Activated gamma-delta T cell treated with anti-CD3 and anti-CD28 coated beads, Interleukin-2, amount 50 U/mL, for 16 hours (primary cell): ENCODE measurements around the gene MRTFB.
"Not testable (repeated sequence)": the region's sequence is repeated elsewhere in the genome, so short reads cannot be mapped to it uniquely, and the experiment has no call there.

Experiments used
- DNase-seq: peaks from one replicate; pipeline ENCODE4 v3.0.0-alpha.2; 2020; ENCODE audit warnings: low read depth

Gene MRTFB

DNA sequence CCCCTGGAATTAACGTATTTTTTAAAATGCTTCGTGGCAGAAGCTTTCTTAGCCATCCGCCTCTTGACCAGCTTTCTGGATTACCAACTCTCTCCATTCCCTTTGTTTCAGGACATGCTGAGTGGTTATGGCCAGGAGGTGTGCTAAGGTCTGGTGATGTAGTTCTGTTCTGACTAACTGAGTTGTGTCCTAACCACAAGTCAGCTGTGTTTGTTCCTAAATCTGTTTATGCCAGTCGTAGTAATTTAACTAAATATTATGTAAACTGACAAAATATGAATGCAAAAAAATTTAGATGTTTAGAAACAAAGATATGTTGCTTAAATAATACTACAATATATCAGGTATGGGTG lies 61.6 kb downstream of the MRTFB start:
- no peak for DNase-seq

GRCh38 chr16:14133907-14134306 lies 62.8 kb downstream of the MRTFB start:
- no peak for DNase-seq

GRCh38 chr16:14135704-14136103 lies 64.6 kb downstream of the MRTFB start:
- DNase-seq, result no peak

DNA sequence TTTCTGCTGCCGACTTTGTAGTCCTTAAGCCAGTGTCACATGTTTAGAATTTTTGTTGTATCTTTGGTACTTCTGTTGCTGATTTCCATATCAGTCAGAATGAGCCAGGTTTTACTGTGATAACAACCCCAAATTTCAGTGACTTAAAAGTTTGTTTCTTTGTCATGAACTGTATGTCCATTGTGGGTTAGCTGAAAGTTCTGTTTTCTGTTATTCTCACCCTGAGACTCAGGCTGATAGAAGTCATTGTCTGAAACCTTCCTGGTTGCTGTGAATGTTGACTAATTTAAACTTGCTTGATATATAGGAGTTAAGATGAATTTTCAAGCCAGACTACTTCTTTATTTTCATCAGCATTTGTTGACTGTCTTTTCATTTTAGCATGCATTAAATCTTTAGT lies 68.8 kb downstream of the MRTFB start:
- no peak for DNase-seq

DNA sequence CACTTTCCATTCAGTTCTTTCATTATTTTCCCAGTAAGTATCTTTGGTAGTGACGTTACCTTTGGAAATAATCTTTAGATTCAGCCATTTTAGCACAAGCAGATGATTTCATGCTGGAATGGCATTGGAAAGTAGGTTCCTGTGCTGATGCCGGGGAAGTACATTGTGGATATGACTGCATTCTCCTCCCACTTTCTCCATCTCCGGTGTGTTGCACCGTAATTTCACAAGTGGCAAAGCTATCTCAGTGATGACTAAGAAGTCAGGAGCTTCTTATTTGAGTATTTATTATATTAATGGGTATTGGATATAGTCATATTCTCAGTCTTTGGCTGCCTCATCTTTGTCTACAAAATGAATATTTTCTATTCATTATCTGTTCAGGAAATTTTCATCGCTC lies 69.8 kb downstream of the MRTFB start:
- no peak for DNase-seq

DNA sequence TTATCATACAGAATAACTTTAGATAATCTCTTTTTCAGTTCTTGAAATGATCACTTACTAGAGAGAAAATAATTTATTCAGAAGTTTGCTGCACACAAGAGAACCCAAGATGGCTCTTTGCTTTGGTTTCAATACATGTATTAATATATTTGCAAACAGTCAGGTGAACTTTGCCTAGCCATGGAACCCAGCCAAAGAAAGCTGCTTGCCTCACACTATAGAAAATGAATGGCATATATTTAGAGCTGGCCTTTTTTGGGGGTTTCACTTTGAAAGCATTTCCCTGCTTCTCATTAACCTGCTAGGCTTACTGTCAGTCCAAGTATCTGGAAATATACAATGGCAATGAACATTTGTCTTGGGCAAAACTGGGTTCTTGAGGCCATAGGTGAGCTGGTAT lies 75.3 kb downstream of the MRTFB start:
- no peak for DNase-seq

- no peak for DNase-seq
Measured at GRCh38 chr16:14148016-14148415, 76.9 kb downstream of the MRTFB start.

DNA sequence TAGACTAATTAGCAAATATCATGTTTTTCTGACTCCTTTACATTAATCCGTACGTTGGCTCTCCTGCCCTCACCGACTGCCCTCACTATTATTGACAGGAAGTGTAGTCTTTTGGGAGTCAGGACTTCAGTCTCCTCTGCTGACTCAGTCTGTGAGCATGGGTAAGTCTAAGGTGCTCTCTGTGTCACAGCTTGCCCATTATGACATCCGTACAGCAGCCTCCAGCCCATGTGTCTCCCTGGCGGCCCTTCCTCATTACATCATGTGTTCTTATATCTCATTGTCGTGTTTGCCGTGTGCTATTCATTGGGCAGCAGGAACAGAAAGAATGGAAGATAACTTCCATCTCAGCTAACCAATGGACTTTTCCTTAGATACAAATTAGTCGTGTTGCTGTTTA lies 77.5 kb downstream of the MRTFB start:
- DNase-seq, result no peak

GRCh38 chr16:14150796-14151195 lies 79.7 kb downstream of the MRTFB start:
- no peak for DNase-seq

DNA sequence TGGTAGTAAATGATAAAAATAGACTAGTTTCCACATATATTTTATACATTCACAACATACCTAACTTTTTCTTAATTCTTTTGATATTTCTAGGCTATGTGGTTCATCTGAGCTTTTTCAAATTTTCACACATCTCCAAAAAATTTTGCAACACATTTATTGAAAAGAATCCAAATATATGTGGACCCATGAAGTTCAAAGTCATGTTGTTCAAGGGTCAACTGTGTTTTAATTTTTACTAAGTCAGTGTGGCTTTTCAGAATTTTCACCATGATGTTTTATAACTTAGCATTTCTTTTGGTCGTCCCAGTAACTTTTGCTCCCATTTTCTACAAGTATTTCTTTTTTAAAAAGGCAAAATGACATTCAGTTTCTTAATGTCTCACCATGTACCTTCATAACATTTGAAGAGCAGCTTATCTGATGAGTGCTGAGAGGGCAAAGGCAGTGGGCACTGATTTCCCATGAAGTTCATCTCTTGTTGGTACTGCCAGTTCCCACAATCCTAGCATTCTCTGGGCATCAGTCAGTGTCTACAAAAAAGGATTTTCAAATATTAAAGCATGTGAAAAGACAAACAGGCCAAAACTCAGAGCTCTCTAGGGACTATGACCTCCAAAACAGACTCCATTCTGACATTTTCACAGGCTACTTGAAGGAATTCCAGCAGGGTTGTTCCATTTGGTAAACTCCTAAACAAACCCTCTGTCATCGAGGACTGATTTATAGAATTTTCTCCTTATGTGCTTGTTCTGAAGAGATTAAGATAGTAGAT lies 80.3 kb downstream of the MRTFB start:
- DNase-seq, result no peak

GRCh38 chr16:14155572-14156190 lies 84.6 kb downstream of the MRTFB start:
- no peak for DNase-seq

DNA sequence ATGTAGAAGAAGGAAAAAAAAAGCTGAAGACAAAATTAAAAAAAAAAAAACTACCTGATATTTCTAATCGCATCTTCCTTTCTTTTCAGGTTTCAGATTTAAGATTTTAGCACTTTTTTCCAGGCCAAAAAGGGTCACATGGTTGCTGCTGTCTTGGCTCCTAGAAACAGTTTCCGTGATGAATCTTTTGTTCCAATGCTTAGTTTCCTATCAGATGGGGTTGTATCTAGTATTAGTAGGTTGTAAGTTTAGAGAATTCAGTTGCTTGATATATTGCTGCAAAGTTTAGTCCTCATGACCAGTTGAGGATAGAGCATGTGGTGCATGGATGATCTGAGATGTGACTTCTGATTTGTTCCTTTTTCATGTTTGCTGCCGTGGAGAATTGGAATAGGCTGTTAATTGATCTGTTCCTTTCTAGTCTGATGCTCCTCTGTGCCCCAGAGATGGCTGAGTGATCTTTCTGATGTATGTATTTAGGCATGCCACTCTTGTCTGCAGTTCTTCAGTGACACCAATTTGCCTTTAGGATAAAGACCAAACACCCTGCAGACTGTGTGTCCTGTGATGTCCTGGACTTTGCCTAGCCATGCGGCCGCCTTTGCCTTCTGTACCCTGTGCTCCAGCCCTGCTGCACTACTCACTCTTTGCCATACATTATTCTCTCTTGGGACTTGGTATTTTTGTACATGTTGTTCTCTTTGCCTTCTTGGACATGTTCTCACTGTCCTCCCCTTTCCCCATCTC lies 94.0 kb downstream of the MRTFB start:
- DNase-seq, result no peak

DNA sequence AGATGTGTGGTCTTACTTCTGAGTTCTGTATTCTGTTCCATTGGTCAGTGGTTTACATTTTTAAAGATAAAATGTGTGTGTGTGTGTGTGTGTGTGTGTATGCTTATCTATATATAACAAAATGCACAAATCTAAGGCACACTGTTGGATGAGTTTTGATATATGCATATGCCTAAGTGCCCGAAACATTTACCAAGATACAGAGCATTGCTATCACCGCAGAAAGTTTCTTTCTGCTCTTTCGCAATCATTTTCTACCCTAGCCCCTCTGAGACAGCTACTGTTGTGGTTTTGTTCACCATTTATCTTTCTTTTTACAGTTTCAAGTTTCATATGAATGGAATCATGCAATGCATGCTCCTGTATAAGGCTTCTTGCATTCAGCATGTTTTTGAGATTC lies 97.0 kb downstream of the MRTFB start:
- no peak for DNase-seq

DNA sequence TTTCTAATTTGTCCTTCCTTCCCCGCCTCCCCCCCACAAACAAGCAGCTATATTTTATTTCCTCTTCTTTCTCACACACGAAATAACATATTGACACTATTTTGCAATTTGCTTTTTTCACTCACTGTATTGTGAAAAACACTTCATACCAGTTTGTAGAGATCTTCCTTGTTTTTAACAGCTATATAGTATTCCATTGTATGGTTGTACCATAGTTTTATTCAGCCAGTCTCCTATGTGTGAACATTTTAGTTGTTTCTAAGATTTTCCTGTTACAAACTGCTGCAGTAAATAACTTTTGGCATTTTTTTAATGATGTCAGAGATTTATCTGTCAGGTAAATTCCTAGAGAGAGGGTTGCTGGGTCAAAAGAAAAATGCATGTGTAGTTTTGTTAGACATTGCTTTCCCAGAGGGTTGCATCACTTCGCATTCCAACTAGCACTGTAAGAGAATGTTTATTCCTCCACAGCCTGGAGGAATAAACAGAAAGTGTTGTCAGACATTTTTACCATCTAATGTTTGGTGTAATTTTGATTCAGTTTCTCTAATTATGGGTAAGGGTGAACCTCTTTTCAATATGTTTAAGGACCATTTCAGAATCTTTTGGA lies 101.2 kb downstream of the MRTFB start:
- no peak for DNase-seq

- DNase-seq, result no peak
Measured at GRCh38 chr16:14175086-14175485, 104.0 kb downstream of the MRTFB start.

GRCh38 chr16:14177704-14178103 lies 106.6 kb downstream of the MRTFB start:
- DNase-seq, result no peak

- DNase-seq, result no peak
Measured at GRCh38 chr16:14179116-14179515, 108.0 kb downstream of the MRTFB start.

- no peak for DNase-seq
Measured at GRCh38 chr16:14180481-14180944, 109.4 kb downstream of the MRTFB start.

DNA sequence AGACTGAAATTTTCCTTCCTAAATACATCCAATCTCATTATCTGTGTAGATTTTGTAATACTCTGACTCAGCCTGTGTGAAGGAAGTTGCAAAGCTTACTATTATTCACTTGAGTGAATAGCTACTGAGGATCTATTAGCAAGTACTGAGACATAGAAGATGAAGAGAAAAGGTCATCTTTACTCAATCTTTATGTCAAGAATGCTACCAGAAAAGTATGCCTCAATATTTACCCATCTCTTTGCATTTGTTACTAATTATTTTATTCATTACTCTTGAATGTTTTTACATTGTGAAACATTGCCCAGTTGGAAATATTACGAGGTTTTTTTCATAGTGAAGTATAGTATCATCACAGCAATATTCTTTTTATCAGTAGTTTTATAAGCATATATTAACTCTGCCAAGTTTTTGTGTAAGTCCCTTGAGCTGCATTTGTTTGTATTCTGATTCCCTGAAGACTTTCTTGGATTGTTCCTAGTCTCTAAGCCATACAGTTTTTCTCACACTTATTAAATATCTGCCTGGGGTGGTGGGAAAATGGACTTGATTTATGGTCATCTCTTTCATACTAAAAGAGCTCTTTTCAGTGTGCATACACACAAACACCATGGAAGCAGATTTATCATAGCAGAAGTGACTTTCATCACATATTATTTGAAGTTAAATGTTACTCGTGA lies 110.4 kb downstream of the MRTFB start:
- DNase-seq, result no peak

DNA sequence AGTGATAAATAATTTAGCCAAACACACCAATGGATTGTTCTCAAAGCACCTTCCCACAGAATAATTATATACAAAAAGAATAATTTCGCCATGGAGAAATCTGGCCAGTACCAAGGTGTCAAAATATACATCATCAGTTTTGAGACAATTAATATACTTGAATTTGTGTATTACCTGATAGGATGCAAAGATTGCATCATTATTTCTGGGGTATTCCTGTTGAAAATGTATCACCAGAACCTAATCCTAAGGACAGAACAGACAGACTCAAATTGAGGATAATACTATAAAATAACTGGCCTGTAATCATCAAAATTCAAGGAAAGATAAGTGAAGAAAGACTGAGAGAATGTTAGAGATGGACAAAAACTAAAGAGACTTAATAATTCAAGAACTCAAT lies 111.9 kb downstream of the MRTFB start:
- no peak for DNase-seq

DNA sequence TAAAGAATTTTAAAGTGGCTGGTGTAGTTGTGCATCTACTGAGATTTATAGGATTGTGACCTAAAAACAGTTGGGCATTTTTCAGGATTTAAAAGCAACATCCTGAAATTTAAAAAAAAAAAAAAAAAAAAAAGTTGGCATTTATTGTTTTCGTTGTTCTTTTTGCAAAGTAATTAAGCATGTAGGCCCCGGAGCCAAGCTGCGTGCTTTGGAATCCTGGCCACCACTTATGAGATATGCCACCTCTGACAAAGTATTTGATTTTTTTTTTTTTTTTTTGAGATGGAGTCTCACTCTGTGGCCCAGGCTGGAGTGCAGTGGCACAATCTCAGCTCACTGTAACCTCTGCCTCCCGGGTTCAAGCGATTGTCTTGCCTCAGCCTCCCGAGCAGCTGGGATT lies 112.8 kb downstream of the MRTFB start:
- DNase-seq, result not testable (repeated sequence)
